Mammary epithelial cell (primary cell): ENCODE measurements around the gene TOGARAM2.

ENCODE experiments used
- CTCF ChIP-seq, 2 donors: IDR thresholded peaks in 1 of 2; conservative IDR thresholded peaks in 1 of 2; 2 replicates each; pipeline ENCODE4 v1.5.1; 2011 to 2012; ENCODE audit warnings: inconsistent platforms in 2 of 2, low read length in 2 of 2, mild to moderate bottlenecking in 2 of 2, control low read depth in 1 of 2, low read depth in 1 of 2; ENCODE audit not compliant: insufficient read depth in 1 of 2; ENCODE audit errors: extremely low read depth in 1 of 2
- EZH2 ChIP-seq: IDR thresholded peaks from 2 replicates; pipeline ENCODE4 v1.6.1; 2012; ENCODE audit warnings: low read length, inconsistent platforms, borderline replicate concordance

GRCh38 chr2:28976584-28976983, 4.5 kb upstream of the TOGARAM2 start:
- TF ChIP-seq CTCF (conservative IDR thresholded peaks at IDR 0.05 in 1 of 2, IDR thresholded peaks at IDR 0.05 in 1 of 2; ENCODE audit: extremely low read depth in 1 of 2, insufficient read depth in 1 of 2, low read depth in 1 of 2, low read length in 2 of 2), result no peak
- no peak for TF ChIP-seq EZH2
